Renal cortex interstitium (tissue), 11 donors: ENCODE measurements around the gene MVB12B. TPM values are rescaled to one million over a fixed set of nuclear protein-coding genes. Genes with fewer than 3 reads are reported as not detected.

Source experiments
- DNase-seq, 11 donors: peaks; one replicate each; pipeline ENCODE4 v3.0.0-alpha.2; 2013; ENCODE audit warnings: low read depth in 9 of 11, low spot score in 4 of 11; ENCODE audit errors: extremely low read depth in 1 of 11
- polyA plus RNA-seq, 3 donors: library from polyadenylated mRNA; unstranded; fragments of 120-200 nt; gene quantifications; one replicate each; pipeline ENCODE4 v1.2.1, GENCODE V29; 2013; ENCODE audit not compliant: insufficient read length in 3 of 3

The MVB12B gene
- polyA plus RNA-seq, 3 donors = 15.4 to 19.3 (median 16.3) TPM

GRCh38 chr9:126451316-126451885, 124.8 kb downstream of the MVB12B start:
- DNase-seq = no peak

- no peak for DNase-seq
Observed at GRCh38 chr9:126452106-126452505, 125.5 kb downstream of the MVB12B start.

- DNase-seq = no peak
Observed at GRCh38 chr9:126453156-126453963, 126.7 kb downstream of the MVB12B start.

GRCh38 chr9:126454215-126454614, 127.6 kb downstream of the MVB12B start:
- DNase-seq = no peak

- no peak for DNase-seq
Observed at GRCh38 chr9:126454795-126455194, 128.2 kb downstream of the MVB12B start.

- DNase-seq = no peak
Observed at GRCh38 chr9:126456441-126457174, 130.0 kb downstream of the MVB12B start.

GRCh38 chr9:126457175-126457547, 130.5 kb downstream of the MVB12B start:
- DNase-seq = no peak

GRCh38 chr9:126457890-126458289, 131.3 kb downstream of the MVB12B start:
- no peak for DNase-seq

- no peak for DNase-seq
Observed at GRCh38 chr9:126459126-126459525, 132.5 kb downstream of the MVB12B start.

GRCh38 chr9:126459546-126459945, 132.9 kb downstream of the MVB12B start:
- no peak for DNase-seq

GRCh38 chr9:126459965-126460843, 133.6 kb downstream of the MVB12B start:
- DNase-seq = no peak

- no peak for DNase-seq
Observed at GRCh38 chr9:126461029-126461428, 134.4 kb downstream of the MVB12B start.

- no peak for DNase-seq
Observed at GRCh38 chr9:126461608-126462007, 135.0 kb downstream of the MVB12B start.

GRCh38 chr9:126462617-126463016, 136.0 kb downstream of the MVB12B start:
- DNase-seq = no peak

GRCh38 chr9:126463426-126463825, 136.8 kb downstream of the MVB12B start:
- no peak for DNase-seq

- DNase-seq = no peak
Observed at GRCh38 chr9:126464694-126465441, 138.2 kb downstream of the MVB12B start.

- no peak for DNase-seq
Observed at GRCh38 chr9:126465977-126466376, 139.3 kb downstream of the MVB12B start.

- DNase-seq = no peak
Observed at GRCh38 chr9:126468141-126468825, 141.7 kb downstream of the MVB12B start.
